SK-N-SH treated with all-trans-retinoic acid at 6 μM for 48 hours (cell line): ENCODE data around the gene GRIK5.

Experiments
- ATAC-seq: fragments of 200-7000 bp; cut with Tn5 transposase; 3 replicates; pipeline ENCODE4 v1.9.1; 2020; ENCODE audit warnings: mild to moderate bottlenecking, moderate library complexity
- BACH2 ChIP-seq: fragments of 250-450 bp; sonication (Bioruptor Pico); IDR thresholded peaks from 2 replicates; pipeline ENCODE4 v1.9.0; 2021; ENCODE audit warnings: mild to moderate bottlenecking, borderline replicate concordance
- CSDC2 ChIP-seq: fragments of 250-450 bp; sonication (Bioruptor Pico); IDR thresholded peaks from 2 replicates; pipeline ENCODE4 v1.5.0; 2020; ENCODE audit warnings: mild to moderate bottlenecking, moderate library complexity
- ESRRG ChIP-seq: fragments of 250-450 bp; sonication (Bioruptor Pico); IDR thresholded peaks from 2 replicates; pipeline ENCODE4 v1.6.1; 2021; ENCODE audit warnings: mild to moderate bottlenecking
- GLIS3 ChIP-seq: fragments of 250-450 bp; sonication (Bioruptor Pico); IDR thresholded peaks from 2 replicates; pipeline ENCODE4 v1.5.0; 2020; ENCODE audit warnings: mild to moderate bottlenecking, moderate library complexity
- ISL1 ChIP-seq: fragments of 250-450 bp; sonication (Bioruptor Pico); IDR thresholded peaks from 2 replicates; pipeline ENCODE4 v2.1.2; 2022; ENCODE audit warnings: mild to moderate bottlenecking, moderate library complexity
- OSR1 ChIP-seq: fragments of 250-450 bp; sonication (Bioruptor Pico); IDR thresholded peaks from 2 replicates; pipeline ENCODE4 v1.8.0; 2022; ENCODE audit warnings: moderate library complexity, mild to moderate bottlenecking, inconsistent platforms
- PPARA ChIP-seq: fragments of 250-450 bp; sonication (Bioruptor Pico); IDR thresholded peaks from 2 replicates; pipeline ENCODE4 v1.5.0; 2020; ENCODE audit warnings: mild to moderate bottlenecking, borderline replicate concordance
- RARB ChIP-seq: fragments of 250-450 bp; sonication (Bioruptor Pico); IDR thresholded peaks from 2 replicates; pipeline ENCODE4 v1.8.0; 2021; ENCODE audit warnings: mild to moderate bottlenecking, moderate library complexity
- SNAI2 ChIP-seq: fragments of 250-450 bp; sonication (Bioruptor Pico); IDR thresholded peaks from 2 replicates; pipeline ENCODE4 v1.5.0; 2020; ENCODE audit warnings: mild to moderate bottlenecking, moderate library complexity
- TCF4 ChIP-seq: fragments of 250-450 bp; sonication (Bioruptor Pico); IDR thresholded peaks from 2 replicates; pipeline ENCODE4 v1.8.0; 2021; ENCODE audit warnings: mild to moderate bottlenecking, moderate library complexity, borderline replicate concordance
- TOX ChIP-seq: fragments of 250-450 bp; sonication (Bioruptor Pico); IDR thresholded peaks from 2 replicates; pipeline ENCODE4 v1.8.0; 2021; ENCODE audit warnings: mild to moderate bottlenecking, moderate library complexity, borderline replicate concordance
- ZC3H10 ChIP-seq: fragments of 250-450 bp; sonication (Bioruptor Pico); IDR thresholded peaks from 2 replicates; pipeline ENCODE4 v1.5.1; 2021; ENCODE audit warnings: mild to moderate bottlenecking, moderate library complexity
- ZFP3 ChIP-seq: fragments of 250-450 bp; sonication (Bioruptor Pico); IDR thresholded peaks from 2 replicates; pipeline ENCODE4 v1.5.0; 2020; ENCODE audit warnings: mild to moderate bottlenecking, moderate library complexity
- ZFP30 ChIP-seq: fragments of 450-650 bp; formaldehyde crosslinking; IDR thresholded peaks from 2 replicates; pipeline ENCODE4 v1.5.0; 2022; ENCODE audit warnings: mild to moderate bottlenecking, moderate library complexity
- ZNF565 ChIP-seq: fragments of 450-650 bp; formaldehyde crosslinking; conservative IDR thresholded peaks from 2 replicates; pipeline ENCODE4 v1.5.0; 2020; ENCODE audit warnings: low read depth, mild to moderate bottlenecking, moderate library complexity
- ZNF70 ChIP-seq: fragments of 450-650 bp; formaldehyde crosslinking; IDR thresholded peaks from 2 replicates; pipeline ENCODE4 v1.5.0; 2020; ENCODE audit warnings: mild to moderate bottlenecking, moderate library complexity
- ZNF8 ChIP-seq: fragments of 450-650 bp; formaldehyde crosslinking; IDR thresholded peaks from 2 replicates; pipeline ENCODE4 v1.5.0; 2020; ENCODE audit warnings: mild to moderate bottlenecking, moderate library complexity
- TF ChIP-seq, protein P1 (sequence below): fragments of 250-450 bp; sonication (Bioruptor Pico); IDR thresholded peaks from 2 replicates; pipeline ENCODE4 v1.8.0; 2021; ENCODE audit warnings: low read depth, mild to moderate bottlenecking, moderate library complexity, borderline replicate concordance
- TF ChIP-seq, protein P2 (sequence below): fragments of 250-450 bp; sonication (Bioruptor Pico); IDR thresholded peaks from 2 replicates; pipeline ENCODE4 v1.8.0; 2020; ENCODE audit warnings: mild to moderate bottlenecking, moderate library complexity, borderline replicate concordance
- TF ChIP-seq, protein P3 (sequence below): fragments of 250-450 bp; sonication (Bioruptor Pico); IDR thresholded peaks from 2 replicates; pipeline ENCODE4 v1.5.1; 2021; ENCODE audit warnings: mild to moderate bottlenecking, moderate library complexity
- TF ChIP-seq, protein P4 (sequence below): fragments of 250-450 bp; sonication (Bioruptor Pico); IDR thresholded peaks from 2 replicates; pipeline ENCODE4 v1.5.1; 2020; ENCODE audit warnings: low read depth, mild to moderate bottlenecking, moderate library complexity
- TF ChIP-seq, protein P5 (sequence below): fragments of 250-450 bp; sonication (Bioruptor Pico); IDR thresholded peaks from 2 replicates; pipeline ENCODE4 v1.5.0; 2020; ENCODE audit warnings: mild to moderate bottlenecking, moderate library complexity

GRIK5 gene

DNA sequence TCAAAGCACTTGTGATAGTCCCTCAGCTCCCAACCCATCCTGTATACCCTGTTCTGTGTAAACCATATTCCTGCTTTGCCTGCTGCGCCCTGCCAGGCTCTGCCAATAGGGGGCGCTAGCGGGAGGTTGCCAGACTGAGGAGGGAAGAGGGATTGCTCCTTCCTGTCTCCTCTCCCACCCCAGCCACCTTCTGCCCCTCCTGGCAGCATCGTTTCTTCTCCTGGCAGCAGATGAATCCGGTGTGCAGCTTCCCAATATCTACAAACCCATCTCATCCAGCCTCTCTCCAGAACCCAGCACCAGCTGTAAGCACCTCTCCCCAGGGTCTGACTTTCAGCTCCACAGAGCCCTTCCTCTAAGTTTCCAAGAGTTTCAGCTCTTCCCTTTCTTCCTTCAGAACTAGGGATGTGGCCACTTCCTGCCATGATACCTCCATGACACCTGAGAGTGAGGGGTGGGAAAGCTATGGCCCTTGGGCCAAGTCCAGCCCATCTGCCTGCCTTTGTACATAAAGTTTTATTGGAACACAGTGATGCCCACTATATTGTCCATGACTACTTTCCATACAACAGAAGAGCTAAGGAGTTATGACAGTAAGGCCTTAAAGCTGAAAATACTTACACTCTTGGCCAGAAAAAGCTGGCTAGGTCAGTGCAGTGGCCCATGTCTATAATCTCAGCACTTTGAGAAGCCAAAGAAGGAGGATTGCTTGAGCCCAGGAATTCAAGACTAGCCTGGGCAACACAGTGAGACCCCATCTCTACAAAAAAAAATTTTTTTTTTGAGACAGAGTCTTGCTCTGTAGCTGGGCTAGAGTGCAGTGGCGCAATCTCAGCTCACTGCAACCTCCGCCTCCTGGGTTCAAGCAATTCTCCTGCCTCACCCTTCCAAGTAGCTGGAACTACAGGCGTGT lies 41.4 kb downstream of the GRIK5 start:
- TF ChIP-seq, protein P1, sequence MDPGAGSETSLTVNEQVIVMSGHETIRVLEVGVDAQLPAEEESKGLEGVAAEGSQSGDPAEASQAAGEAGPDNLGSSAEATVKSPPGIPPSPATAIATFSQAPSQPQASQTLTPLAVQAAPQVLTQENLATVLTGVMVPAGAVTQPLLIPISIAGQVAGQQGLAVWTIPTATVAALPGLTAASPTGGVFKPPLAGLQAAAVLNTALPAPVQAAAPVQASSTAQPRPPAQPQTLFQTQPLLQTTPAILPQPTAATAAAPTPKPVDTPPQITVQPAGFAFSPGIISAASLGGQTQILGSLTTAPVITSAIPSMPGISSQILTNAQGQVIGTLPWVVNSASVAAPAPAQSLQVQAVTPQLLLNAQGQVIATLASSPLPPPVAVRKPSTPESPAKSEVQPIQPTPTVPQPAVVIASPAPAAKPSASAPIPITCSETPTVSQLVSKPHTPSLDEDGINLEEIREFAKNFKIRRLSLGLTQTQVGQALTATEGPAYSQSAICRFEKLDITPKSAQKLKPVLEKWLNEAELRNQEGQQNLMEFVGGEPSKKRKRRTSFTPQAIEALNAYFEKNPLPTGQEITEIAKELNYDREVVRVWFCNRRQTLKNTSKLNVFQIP (CRISPR knock-in tag), result no peak
- no peak for TF ChIP-seq ZC3H10 (CRISPR knock-in tag)
- TF ChIP-seq RARB (CRISPR knock-in tag), result no peak
- TF ChIP-seq, protein P2, sequence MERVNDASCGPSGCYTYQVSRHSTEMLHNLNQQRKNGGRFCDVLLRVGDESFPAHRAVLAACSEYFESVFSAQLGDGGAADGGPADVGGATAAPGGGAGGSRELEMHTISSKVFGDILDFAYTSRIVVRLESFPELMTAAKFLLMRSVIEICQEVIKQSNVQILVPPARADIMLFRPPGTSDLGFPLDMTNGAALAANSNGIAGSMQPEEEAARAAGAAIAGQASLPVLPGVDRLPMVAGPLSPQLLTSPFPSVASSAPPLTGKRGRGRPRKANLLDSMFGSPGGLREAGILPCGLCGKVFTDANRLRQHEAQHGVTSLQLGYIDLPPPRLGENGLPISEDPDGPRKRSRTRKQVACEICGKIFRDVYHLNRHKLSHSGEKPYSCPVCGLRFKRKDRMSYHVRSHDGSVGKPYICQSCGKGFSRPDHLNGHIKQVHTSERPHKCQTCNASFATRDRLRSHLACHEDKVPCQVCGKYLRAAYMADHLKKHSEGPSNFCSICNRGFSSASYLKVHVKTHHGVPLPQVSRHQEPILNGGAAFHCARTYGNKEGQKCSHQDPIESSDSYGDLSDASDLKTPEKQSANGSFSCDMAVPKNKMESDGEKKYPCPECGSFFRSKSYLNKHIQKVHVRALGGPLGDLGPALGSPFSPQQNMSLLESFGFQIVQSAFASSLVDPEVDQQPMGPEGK (CRISPR knock-in tag), result no peak
- ATAC-seq, result 0 out of 3 replicates have a peak, but pooled peaks have one; percentile 33

DNA sequence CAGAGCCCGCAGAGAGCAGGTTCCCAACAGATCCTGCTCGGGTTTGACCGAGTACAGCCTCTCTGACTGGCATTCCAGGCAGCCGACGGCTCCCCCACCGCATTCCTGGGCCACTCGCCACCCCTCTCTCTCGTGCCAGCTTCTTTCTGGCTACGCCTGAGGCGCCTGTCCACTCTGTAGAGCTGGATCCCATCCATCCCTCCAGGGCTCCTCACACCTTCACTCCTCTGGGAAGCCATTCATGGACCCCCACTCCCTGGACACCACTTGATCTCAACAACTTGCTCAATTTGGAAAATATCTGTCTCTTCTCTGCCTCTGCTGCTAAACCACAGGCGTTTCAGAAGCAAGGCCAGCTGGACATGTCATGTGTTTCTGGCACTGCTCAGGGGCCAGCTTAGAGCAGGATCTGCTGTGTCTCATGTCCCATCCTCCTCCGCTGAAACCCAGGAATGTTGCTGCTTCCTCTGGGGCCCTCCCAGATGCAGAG lies 45.3 kb downstream of the GRIK5 start:
- ATAC-seq, result peak; percentile 54
- no peak for TF ChIP-seq TCF4
- TF ChIP-seq ZFP3 (CRISPR knock-in tag), result no peak
- TF ChIP-seq GLIS3 (CRISPR knock-in tag), result no peak
- TF ChIP-seq ZFP30 (CRISPR knock-in tag), result no peak
- TF ChIP-seq BACH2 (CRISPR knock-in tag), result no peak
- TF ChIP-seq ESRRG (CRISPR knock-in tag), result no peak
- TF ChIP-seq, all 23 proteins: peak for 0

DNA sequence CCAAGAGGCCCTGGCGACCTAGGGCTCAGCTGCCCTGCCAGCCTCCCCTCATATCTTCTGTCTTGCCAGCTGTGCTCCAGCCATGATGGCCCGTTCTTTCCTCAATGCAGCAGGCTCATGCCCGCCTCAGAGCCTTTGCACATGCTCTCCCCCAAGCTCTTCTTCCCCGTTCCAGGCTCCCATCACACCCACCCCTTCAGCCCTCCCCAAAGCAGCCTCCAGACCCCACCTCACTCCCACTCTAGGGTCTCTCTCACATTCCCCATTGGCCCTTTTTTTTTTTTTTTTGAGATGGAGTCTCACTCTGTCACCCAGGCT lies 46.1 kb downstream of the GRIK5 start:
- ATAC-seq, result no peak; the same call in 2 of the 3 replicates

DNA sequence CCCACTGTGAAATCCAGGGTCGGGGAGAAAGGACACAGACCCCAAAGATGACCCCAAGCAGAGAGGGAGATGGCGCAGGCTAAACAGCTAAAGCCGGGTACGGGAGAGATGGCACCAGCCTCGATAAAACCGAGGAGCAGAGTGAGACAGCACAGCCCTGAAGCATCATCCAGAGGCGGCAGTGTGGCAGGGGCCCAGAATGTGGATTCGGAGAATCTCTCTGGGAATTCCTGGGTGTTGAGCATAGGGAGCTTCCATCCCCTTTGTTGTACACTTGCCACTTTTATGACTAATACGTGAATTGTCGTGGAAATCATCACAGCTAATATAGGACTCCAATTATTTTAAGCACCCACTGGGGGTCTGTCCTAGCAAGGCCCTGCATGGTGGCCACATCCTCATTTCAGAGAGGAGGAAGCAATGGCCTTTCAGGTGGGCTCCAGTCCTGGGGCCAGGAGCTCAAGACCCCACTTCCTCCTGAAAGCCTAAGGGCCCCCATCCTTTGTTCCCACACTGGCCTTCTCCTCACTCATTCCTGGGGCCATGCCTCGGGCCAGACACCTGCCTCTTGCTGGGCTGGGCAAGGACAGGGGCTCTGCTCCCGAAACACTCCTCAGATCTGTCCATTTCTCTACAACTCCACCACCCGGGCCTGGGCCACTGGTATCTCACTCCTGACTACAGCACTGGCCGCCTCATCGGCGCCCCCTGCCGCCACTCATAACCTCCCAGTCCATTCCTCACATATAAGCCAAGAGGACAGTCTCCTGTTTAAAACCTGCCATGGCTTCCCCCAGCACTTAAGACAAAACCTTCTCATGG lies 46.7 kb downstream of the GRIK5 start:
- TF ChIP-seq ZFP3 (CRISPR knock-in tag) (no peak), SNAI2 (CRISPR knock-in tag) (no peak), BACH2 (CRISPR knock-in tag) (no peak), ZNF8 (CRISPR knock-in tag) (no peak), ZNF70 (CRISPR knock-in tag) (no peak), ISL1 (CRISPR knock-in tag) (no peak), TCF4 (no peak), PPARA (CRISPR knock-in tag) (no peak), ZFP30 (CRISPR knock-in tag) (no peak), ZNF565 (CRISPR knock-in tag) (no peak), OSR1 (CRISPR knock-in tag) (no peak), TOX (no peak), ZC3H10 (CRISPR knock-in tag) (no peak), ESRRG (CRISPR knock-in tag) (no peak), GLIS3 (CRISPR knock-in tag) (no peak)
- TF ChIP-seq, protein P3, sequence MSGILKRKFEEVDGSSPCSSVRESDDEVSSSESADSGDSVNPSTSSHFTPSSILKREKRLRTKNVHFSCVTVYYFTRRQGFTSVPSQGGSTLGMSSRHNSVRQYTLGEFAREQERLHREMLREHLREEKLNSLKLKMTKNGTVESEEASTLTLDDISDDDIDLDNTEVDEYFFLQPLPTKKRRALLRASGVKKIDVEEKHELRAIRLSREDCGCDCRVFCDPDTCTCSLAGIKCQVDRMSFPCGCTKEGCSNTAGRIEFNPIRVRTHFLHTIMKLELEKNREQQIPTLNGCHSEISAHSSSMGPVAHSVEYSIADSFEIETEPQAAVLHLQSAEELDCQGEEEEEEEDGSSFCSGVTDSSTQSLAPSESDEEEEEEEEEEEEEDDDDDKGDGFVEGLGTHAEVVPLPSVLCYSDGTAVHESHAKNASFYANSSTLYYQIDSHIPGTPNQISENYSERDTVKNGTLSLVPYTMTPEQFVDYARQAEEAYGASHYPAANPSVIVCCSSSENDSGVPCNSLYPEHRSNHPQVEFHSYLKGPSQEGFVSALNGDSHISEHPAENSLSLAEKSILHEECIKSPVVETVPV (CRISPR knock-in tag), result no peak
- TF ChIP-seq, protein P4, sequence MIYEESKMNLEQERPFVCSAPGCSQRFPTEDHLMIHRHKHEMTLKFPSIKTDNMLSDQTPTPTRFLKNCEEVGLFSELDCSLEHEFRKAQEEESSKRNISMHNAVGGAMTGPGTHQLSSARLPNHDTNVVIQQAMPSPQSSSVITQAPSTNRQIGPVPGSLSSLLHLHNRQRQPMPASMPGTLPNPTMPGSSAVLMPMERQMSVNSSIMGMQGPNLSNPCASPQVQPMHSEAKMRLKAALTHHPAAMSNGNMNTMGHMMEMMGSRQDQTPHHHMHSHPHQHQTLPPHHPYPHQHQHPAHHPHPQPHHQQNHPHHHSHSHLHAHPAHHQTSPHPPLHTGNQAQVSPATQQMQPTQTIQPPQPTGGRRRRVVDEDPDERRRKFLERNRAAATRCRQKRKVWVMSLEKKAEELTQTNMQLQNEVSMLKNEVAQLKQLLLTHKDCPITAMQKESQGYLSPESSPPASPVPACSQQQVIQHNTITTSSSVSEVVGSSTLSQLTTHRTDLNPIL, result no peak
- TF ChIP-seq, protein P5, sequence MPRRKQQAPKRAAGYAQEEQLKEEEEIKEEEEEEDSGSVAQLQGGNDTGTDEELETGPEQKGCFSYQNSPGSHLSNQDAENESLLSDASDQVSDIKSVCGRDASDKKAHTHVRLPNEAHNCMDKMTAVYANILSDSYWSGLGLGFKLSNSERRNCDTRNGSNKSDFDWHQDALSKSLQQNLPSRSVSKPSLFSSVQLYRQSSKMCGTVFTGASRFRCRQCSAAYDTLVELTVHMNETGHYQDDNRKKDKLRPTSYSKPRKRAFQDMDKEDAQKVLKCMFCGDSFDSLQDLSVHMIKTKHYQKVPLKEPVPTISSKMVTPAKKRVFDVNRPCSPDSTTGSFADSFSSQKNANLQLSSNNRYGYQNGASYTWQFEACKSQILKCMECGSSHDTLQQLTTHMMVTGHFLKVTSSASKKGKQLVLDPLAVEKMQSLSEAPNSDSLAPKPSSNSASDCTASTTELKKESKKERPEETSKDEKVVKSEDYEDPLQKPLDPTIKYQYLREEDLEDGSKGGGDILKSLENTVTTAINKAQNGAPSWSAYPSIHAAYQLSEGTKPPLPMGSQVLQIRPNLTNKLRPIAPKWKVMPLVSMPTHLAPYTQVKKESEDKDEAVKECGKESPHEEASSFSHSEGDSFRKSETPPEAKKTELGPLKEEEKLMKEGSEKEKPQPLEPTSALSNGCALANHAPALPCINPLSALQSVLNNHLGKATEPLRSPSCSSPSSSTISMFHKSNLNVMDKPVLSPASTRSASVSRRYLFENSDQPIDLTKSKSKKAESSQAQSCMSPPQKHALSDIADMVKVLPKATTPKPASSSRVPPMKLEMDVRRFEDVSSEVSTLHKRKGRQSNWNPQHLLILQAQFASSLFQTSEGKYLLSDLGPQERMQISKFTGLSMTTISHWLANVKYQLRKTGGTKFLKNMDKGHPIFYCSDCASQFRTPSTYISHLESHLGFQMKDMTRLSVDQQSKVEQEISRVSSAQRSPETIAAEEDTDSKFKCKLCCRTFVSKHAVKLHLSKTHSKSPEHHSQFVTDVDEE, result no peak
- TF ChIP-seq, protein P1 (CRISPR knock-in tag), result no peak
- peak; percentile 72 for ATAC-seq

More for the DNA sequence above, 46.1 kb downstream of the GRIK5 start:
- TF ChIP-seq CSDC2 (CRISPR knock-in tag) (no peak), GLIS3 (CRISPR knock-in tag) (no peak), ZFP3 (CRISPR knock-in tag) (no peak), ZNF70 (CRISPR knock-in tag) (no peak)
